IPS DF 4.7 (cell line): ENCODE results near the gene SLC22A24.
"Not testable (repeated sequence)": the region's sequence is repeated elsewhere in the genome, so short reads cannot be mapped to it uniquely, and the experiment has no call there.

Experiments used
- DNase-seq: peaks from one replicate; pipeline ENCODE4 v3.0.0-alpha.2; 2013; ENCODE audit warnings: low spot score; ENCODE audit errors: extremely low read depth

Gene SLC22A24, protein sequence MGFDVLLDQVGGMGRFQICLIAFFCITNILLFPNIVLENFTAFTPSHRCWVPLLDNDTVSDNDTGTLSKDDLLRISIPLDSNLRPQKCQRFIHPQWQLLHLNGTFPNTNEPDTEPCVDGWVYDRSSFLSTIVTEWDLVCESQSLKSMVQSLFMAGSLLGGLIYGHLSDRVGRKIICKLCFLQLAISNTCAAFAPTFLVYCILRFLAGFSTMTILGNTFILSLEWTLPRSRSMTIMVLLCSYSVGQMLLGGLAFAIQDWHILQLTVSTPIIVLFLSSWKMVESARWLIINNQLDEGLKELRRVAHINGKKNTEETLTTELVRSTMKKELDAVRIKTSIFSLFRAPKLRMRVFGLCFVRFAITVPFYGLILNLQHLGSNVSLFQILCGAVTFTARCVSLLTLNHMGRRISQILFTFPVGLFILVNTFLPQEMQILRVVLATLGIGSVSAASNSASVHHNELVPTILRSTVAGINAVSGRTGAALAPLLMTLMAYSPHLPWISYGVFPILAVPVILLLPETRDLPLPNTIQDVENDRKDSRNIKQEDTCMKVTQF

DNA sequence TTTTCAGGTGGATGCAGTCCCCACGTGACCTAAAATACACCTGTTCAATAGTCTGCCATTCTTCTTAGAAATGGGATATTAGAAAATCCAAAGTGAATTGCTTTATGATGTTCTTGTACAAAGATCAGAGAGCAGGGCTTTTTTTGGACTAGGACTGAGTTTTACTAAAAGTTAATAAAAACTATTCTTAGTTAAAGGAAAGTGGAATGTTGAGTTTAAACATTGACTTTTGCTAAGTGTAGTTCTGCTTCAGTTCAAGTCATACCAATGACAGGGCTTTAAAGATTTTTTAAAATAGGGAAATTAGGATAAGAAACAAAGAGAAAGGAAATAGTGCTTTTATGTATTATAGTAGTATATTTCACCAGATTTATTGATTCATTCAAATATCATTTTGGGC is at the start of gene SLC22A24:
SLC22A24 (minus strand) TSS at position 101 of the 400 bp plus-strand sequence. CDS start 442 bp downstream, outside the sequence.
- no peak for DNase-seq

DNA sequence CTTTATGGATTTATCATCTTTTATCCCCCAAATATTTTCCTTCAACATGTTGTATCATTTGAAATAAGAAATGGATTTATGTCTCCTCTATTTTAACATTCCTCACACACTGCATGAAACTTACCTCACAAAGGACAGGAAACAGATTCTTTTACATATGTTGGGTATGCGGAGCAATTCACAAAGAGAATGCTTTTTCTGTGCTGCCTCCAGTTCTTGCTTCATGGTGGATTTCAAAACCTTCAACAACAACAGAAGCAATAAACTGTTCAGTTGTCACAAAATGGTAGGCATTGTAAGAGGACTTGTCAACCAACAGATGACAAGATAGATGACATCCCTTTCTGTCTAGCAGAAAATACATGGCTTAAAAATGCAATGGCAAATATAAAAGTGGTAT is 36.5 kb upstream of the SLC22A24 start:
- DNase-seq, result no peak

DNA sequence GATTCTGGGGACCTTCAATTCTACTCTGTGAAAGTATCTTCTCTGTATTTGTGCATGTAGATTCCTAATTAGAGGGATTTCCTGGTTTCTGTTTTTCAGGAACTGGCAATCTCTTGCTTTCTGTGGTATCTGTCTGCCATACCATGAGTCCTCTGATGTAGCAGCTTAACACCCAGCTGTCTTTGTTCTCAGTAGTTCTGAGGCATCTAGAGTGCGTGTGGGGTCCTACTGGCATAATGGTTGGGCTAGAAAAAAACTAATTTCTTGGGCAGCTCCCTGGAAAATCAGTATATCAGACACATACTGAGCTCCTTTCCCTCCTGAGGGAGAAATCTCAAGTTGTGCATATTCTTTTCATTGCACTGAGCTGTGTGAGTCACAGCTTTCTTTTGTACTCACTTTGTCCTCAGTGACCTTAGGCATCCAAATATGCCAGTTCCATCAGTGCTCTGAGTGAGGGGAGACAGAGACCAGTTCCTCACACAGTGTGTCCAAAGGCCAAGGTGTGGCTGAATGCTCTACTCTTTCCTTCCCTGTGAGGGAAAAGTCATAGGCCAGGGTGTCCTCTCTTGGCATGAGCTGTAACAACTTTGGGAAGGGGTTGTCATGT is 35.5 kb upstream of the SLC22A24 start:
- no peak for DNase-seq

DNA sequence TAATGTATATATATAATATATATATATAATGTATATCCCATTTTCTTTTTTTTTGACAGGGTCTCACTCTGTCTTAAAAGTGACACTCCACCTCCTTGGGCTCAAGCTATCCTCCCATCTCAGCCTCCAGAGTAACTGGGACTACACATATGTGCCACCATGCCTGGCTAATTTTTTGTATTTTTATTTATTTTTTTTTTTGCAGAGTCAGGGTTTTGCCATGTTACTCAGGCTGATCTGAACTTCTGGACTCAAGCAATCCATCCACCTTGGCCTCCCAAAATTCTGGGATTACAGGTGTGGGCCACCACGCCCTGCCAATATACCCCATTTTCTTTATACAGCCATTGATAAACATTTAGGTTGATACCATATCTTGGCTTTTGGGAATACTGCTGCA is 33.9 kb upstream of the SLC22A24 start:
- DNase-seq, result no peak

DNA sequence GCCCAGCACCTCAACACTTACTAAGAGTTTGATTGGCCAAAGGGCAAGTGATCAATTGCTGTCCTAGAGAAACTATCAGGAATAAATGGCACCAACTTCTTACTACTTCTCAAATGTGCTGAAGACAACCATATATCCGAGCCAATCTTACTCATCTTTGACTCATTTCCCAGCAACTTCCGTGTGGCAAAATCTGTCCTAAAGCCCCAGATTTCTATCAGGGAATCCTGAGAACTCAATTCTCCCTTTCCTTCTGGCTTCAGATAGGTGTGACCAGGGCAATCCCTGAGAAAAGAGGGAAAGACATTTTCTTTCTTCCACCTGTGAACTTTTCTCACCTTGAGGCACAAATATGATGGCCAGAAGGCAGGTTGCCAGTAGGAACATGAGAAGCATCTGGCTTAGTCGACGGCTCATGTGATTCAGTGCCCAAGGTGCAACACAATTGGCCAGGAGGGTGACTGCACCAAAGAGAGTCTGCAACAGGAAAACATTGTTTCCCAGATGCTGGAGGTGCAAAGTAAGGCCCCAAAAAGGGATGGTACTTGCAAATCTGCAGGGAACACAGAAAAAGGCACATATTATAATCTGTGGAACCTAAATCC is 21.8 kb upstream of the SLC22A24 start:
- DNase-seq, result no peak

DNA sequence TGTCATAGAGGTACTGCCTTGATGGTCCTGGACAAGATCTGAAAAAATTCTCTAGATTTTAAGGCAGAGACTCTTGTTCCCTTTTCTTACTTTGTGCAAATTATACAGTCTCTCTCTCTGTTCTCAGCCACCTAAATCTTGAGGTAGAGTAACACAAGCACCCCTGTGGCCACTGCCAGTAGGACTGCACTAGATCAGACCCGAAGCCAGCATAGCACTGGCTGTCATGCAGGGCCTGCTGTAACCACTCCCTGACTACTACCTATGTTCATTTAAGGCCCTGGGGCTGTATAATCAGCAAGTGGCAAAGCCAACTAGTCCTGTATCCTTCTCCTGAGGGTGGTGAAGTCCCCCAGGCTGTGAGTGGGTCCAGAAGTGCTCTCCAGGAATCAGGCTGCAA is 11.8 kb upstream of the SLC22A24 start:
- no peak for DNase-seq

DNA sequence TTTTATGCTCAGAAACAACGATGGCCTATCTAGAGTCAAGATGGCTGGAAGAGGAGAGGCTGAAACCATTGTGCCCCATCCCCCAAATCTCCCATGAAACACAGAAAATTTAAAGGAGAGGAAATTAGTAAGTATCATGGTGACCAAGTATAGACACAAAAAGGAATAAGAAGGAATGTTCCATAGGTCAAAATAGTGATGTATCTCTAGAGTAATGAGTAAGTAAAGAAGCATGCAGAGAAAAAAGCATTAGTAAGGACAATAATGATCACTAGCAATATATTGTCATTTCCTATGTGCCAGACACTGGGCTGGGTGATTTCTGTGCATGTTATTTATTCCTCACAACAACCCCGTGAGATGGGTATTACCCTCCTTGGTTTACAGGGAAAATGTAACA is 2.6 kb upstream of the SLC22A24 start:
- DNase-seq, result no peak

DNA sequence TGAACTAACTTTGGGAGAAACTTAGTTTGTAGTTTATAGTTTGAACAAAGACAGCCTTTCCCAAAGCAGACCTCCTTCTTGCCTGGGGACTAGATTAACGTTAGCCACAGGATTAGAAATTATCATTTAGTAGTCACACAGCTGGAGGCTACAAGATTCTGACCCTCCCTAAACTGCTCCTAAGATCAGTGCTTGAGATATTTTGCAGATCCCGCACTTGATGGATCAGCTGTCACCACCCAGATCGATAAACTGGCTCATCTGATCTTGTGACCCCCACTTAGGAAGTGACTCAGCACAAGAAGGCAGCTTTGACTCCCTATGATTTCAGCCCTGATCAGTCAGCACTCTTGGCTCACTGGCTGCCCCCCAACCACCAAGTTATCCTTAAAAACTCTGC is 1.6 kb downstream of the SLC22A24 start:
- no peak for DNase-seq

DNA sequence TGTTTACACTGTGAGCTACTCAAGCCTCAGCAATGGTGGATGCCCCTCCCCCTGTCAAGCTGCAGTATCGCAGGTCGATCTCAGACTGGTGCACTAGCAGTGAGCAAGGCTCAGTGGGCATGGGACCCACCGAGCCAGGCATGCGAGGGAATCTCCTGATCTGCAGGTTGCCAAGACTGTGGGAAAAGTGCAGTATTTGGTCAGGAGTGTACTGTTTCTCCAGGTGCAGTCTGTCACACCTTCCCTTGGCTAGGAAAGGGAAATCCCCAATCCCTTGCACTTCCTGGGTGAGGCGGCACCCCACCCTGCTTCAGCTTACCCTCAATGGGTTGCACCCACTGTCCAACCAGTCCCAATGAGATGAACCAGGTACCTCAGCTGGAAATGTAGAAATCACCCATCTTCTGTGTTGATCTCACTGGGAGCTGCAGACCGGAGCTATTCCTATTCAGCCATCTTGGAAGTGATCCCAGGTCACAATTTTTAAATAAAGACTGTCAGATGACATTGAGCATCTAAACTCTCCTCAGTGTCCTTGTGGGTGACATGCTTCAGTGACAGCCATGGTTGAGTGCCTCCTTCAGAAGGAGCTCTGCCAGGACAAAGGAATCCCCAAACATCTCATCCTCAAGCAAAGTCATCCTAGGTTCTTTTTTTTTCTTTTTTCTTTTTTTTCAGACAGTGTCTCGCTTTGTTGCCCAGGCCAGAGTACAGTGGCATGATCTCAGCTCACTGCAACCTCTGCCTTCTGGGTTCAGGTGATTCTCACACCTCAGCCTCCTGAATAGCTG is 10.8 kb downstream of the SLC22A24 start:
- DNase-seq, result no peak

DNA sequence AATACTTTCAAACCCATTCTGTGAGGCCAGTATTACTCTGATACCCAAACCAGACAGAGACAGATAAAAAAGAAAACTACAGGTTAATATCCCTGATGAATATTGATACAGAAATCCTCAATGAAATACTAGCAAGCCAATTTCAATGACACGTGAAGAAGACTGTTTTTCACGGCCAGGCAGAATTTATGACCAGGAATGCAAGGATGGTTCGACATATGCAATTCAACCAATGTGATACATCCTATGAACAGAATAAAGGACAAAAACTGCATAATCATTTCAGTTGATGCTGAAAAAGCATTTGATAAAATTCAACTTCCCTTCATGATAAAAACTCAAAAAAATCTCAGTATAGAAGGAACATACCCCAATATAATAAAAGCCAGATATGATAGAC is 44.5 kb downstream of the SLC22A24 start:
- DNase-seq, result no peak

DNA sequence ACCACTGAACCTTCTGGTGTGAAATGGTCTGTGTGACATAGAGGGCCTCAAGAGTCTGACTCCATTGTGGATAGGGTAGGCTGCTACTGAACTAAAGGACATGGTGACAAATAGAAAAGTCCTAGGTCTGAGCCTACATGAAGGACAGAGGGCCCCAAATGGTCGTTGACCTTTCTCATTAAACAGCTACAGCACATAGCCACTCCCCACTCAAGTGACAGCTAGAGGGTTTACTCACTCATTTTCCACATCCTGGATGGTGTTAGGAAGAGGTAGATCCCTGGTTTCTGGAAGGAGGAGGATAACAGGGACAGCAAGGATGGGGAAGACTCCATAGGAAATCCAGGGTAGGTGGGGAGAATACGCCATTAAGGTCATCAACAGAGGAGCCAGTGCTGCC is 63.3 kb downstream of the SLC22A24 start:
- DNase-seq, result no peak

DNA sequence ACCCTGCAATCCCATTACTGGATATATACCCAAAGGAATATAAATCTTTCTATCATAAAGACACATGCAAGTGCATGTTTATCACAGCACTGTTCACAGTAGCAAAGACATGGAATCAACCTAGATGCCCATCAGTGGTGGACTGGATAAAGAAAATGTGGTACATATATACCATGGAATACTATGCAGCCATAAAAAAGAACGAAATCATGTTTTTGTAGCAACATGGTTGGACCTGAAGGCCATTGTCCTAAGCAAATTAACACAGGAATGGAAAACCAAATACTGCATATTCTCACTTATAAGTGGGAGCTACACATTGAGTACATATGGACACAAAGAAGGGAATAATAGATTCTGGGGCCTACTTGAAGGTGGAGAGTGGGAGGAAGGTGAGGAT is 97.8 kb downstream of the SLC22A24 start:
- DNase-seq, result not testable (repeated sequence)

DNA sequence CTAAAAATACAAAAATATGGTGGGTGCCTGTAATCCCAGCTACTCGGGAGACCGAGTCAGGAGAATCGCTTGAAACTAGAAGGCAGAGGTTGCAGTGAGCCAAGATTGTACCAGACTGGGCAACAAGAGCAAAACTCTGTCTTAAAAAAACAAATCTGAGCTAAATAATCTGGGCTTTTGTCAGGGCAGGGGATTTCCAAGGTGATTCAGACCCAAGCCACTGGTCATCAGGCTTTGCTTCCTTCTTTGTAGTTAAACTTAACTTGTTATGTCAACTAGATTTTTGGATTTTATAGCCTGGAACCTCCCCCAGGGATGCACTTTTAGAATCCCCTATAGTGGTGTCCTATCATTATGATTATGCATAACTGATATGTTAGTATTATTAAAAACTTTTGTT is 101.4 kb downstream of the SLC22A24 start:
- no peak for DNase-seq

DNA sequence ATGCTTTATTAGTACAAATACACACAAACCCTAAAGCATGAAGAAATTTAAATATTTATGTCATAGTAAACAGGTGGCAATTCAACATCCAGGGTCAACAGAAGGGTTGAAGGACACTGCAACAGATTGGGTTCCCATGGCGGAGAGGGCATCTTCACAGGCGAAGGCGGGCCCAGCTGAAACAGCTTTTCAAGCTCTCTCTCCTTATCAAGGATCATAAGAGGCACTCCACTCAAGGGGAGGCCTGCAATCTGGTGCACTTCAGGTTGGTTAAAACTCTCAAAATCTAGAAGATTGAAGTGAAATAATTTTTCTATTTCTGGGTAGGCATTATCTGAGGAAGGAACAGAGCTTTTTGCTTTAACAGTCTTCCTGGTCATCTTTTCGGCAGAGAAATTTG is 111.6 kb downstream of the SLC22A24 start:
- no peak for DNase-seq
